Thyroid gland (tissue), 4 donors: ENCODE results near the gene TSPAN7.

Experiments used
- CTCF ChIP-seq, 6 experiments: fragments of 200-600 bp in 3 of 6; fragments of 450-650 bp in 3 of 6; sonication (generic) in 3 of 6; IDR thresholded peaks; one replicate each; pipeline ENCODE4 v1.5.1; 2016 to 2019; ENCODE audit warnings: antibody characterized with exemption in 6 of 6, mild to moderate bottlenecking in 2 of 6, inconsistent platforms in 1 of 6, moderate library complexity in 1 of 6
- POLR2A ChIP-seq, 2 donors: fragments of 450-650 bp; IDR thresholded peaks; one replicate each; pipeline ENCODE4 v1.6.1; 2017; ENCODE audit warnings: antibody characterized with exemption in 2 of 2, mild to moderate bottlenecking in 2 of 2, moderate library complexity in 1 of 2

- TF ChIP-seq CTCF (IDR thresholded peaks at IDR 0.05) (no peak), POLR2A (IDR thresholded peaks at IDR 0.05) (peak in 1 of 2 donors; percentile 43)
These were observed at the start of gene TSPAN7 for GRCh38 chrX:38561126-38561868.
